GM12892 (cell line): Measurements from ENCODE around the gene RRM2.

ENCODE experiments used
- POLR2A ChIP-seq: IDR thresholded peaks from 2 replicates; pipeline ENCODE4 v1.6.1; 2011; ENCODE audit warnings: low read depth, low read length, control low read depth
- TAF1 ChIP-seq: IDR thresholded peaks from 2 replicates; pipeline ENCODE4 v1.6.1; 2011; ENCODE audit warnings: low read depth, mild to moderate bottlenecking, control low read depth, low read length, borderline replicate concordance

- TF ChIP-seq POLR2A, result no peak
- no peak for TF ChIP-seq TAF1
Measured at GRCh38 chr2:10087360-10087759, 35.2 kb upstream of the RRM2 start.
